HG03460 (cell line): ENCODE data around the gene SEC62.

Experiments
- ATAC-seq: cut with Tn5 transposase; IDR thresholded peaks from one replicate; pipeline ENCODE4 v1.9.1; 2021; ENCODE audit not compliant: unreplicated experiment

The SEC62 gene, protein sequence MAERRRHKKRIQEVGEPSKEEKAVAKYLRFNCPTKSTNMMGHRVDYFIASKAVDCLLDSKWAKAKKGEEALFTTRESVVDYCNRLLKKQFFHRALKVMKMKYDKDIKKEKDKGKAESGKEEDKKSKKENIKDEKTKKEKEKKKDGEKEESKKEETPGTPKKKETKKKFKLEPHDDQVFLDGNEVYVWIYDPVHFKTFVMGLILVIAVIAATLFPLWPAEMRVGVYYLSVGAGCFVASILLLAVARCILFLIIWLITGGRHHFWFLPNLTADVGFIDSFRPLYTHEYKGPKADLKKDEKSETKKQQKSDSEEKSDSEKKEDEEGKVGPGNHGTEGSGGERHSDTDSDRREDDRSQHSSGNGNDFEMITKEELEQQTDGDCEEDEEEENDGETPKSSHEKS

DNA sequence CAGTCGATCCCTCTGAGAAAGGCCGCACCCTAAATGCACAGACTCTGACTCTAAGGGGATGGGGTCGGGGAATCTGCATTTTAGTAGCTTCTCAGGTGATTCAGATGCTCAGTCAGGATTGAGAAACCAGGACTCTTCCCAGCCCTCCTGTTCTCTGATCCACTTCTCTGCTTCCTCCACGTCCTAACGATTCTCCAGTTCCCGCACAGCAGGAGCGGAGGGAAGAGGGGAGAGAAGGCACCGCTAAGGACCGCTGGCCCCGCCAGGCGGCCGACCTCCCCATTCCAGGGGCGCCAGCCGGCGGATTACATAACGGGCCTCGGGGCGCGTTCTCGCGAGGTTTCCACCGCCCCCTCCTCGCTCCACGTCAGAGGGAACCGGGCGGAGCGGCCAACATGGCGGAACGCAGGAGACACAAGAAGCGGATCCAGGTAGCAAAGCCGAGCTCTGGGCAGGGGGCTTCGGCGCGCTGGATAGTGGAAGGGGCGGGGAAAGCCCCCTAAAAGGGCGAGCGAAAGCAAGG, at the start of gene SEC62:
Gene SEC62 (plus strand): TSS at position 380 of the 523 bp plus-strand sequence. CDS start 16 bp downstream, at position 396.
- ATAC-seq = peak; percentile 92

DNA sequence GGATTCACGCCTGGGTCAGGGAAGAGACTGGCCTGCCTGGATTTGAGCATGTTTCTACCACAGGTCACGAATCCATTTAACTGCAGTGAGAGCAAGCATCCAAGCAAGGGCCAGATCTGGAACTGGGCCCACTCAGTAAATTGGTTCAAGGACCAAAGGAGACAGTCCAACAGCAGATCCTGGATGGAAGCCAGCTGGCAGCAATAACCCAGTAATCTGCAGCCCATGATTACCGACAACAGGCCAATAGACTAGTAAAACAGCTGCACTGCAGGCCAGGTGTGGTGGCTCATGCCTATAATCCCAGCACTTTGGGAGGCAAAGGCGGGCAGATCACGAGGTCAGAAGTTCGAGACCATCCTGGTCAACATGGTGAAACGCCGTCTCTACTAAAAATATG, 43.4 kb upstream of the SEC62 start:
- no peak for ATAC-seq

DNA sequence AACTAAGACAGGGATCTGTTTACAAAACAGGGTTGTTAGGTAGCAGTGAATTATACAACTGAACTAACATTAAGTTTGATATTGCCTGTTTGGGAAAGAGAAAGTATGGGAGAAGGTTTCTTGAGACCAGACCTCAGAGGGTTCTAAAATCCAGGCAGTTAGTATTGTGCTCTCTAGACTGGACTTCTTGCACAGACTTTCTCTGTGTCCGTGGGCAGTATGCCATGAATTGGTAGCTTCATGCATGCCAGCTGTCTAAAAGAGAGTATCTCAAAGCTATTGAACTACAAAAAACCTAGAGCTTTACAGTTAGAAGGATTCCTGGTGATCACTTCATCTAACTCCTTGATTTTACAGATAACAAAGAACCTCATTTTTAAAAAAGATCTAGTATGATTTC, 42.8 kb upstream of the SEC62 start:
- no peak for ATAC-seq

DNA sequence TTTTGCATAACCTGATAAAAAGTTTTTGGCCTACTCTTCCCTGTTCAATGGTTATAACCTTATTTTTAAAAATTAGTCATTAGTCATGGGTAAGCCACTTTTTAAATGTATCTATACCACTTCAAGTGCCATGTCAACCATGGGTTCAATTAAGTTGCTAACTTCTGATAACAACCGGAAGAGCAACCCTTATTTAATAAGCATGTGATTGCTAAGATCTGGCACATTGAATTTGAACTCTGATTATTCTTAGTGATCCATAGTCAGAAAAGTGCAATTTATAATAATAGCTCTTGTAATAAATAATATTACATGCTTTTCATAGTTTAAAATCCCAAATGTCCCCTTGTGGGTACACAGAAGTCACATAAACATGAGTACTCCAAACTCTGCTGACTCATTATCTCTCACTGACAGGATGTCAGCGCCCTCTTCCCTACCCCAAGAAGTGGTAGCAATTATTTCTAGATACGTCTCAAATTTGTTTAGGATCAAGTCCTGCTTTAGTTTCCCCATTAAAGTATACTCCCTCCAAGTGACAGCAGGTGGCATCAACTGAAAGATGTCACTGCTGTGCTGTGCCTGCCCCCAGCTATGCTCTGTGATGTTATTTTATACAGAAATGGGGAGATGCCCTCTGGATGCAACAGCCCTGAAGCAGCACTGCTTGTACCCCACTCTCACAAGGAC, 36.6 kb upstream of the SEC62 start:
- peak; percentile 25 for ATAC-seq

DNA sequence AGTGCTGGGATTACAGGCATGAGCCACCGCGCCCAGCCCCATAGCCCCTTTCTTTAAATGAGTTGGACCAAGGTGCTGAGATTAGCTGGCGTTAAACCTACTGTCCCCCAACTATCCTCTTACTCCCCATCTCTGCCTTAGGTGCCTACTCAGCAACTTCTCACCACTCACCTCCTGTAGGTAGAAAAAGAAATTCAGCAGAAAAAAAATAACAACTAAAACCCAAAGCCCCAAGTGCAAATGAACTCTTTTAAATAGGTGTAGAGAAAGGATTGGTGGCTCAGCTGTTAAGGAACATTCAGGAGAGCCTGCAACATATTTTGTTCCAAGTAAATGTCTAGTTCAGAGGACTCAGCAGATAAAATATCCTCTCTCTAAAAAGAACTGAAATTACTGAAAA, 35.8 kb upstream of the SEC62 start:
- ATAC-seq = no peak

DNA sequence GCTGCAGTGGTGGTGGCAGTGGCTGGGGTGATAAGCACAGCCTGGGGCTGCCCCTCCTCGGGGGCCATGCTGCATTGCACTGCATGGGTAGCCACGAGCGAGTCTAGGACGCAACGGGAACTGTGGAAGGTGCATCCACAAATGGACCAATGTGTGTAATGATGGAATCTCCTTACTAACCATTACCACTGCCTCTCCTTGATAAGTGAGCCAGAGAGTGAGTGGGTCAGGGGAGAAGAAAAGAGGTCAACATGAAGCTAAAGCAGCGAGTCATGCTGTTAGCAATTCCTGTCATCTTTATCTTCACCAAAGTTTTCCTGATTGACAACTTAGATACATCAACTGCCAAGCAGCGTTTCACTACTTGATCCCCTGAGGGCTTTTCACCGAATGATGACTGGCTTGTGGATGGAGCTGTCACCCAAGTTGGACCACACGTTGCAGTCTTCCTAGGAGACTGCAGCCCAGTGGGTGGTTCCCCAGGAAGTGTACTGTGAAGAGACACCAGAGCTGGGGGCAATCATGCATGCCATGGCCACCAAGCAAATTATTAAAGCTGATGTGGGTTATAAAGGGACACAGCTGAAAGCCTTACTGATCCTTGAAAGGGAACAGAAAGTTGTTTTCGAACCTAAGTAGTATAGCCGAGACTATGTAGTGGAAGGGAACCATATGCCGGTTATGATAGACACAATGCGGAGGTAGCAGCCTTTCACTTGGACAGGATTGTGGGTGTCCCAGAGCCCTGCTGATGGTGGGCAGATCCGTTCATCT, 34.7 kb upstream of the SEC62 start:
- peak; percentile 97 for ATAC-seq

DNA sequence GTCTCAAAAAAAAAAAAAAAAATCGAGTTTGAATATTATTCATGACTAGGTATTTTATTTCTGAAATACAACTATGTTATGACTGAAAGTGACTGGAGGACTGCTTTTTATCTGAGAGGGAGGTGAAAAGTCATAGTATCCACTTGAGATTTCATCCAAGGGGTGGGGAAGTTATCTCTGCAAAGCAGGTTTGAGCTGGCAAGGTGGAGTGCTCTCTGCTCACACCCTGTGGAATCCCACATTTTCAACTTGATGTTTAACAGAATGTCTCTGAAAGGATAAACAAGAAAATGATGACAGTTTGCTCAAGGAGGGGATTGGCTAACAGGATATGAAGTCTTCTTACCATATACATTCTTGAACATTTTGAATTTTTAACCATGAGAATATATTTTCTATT, 27.3 kb upstream of the SEC62 start:
- ATAC-seq = no peak

DNA sequence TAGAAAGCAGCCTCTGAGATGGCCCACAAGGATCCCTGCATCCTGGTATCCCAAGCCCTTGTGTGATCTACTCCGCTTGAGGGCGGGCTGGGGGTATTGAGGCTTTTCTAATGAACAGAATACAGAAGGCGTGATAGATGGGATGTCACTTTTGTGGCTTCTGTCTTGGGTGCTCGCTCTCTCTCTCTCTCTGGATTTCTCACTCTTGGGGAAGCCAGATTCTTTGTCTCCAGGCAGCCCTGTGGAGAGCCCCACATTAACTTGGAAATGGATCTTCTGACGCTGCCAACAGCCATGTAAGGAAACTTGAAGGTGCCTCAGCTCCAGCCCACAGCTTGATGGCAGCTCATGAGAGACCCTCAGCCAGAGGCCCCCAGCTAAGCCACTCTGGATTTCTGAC, 26.9 kb upstream of the SEC62 start:
- no peak for ATAC-seq

DNA sequence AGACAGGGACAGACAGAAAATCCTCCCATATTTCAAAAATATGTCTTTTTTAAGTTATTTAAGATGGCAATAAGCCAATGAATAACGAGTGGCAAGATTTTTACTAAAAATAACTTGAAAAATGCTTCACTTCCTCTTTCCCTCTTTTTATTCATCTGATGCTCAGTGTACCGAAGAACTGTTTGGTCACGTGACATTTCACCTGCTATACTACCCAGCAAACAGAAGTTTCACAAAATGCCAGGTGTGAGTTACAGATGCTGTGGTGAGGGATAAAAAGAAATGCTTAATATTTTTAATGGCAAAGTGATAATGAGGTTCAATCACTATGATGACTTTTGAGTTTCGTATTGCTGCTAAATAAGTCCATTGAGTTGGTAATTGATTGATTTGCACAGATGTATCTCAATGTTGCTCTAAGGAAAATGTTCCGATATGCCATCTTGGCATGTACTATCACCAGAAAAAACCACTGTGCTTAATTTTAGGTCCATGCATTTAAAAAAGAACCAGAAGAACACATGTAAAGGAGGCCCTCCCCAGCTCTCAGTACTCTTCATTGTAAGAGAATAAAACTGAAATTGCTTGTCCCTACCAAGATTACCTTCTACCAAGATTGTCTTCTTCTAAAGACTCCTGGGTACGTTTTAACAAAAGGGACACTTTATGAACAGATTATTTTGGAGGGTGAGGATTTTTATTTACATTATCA, 26.0 kb upstream of the SEC62 start:
- peak; percentile 64 for ATAC-seq

DNA sequence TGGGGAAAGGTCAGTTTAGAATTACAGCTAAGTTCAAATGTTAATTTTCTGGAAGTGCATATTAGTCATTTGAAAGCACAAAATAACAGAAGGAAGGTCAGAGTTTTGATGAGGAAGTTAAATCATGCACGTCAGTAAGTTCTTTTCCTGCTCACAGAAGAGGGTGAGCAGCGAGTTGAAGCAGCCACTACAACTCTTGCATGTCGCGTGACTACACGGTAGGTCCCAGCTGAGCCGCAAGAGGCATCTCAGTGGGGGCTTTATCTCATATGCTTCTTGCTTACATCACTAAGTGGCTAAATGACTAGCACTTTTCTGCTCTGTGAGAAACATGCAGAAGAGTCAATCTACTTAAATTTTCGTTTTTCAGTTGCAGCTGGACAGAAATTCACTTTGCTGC, 21.3 kb upstream of the SEC62 start:
- peak; percentile 89 for ATAC-seq

DNA sequence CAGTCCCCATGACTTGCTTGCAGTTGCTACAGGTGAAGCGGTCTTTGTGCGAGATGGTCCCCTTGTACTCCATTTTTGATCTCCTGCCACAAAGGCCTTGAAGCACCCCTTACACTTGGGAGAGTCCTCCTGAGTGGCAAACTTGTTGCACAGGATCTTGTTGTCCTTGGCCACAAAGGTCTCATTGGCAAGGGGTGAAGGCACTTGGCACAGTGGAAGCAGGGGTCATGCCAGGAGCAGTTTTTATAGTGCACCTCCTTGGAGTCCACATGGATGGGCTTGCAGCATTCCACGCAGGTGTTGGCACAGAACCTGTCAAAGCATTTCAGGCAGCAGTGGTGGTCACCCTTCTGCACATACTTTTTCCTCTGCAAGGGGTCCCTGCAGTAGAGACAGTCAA, 20.3 kb upstream of the SEC62 start:
- no peak for ATAC-seq

DNA sequence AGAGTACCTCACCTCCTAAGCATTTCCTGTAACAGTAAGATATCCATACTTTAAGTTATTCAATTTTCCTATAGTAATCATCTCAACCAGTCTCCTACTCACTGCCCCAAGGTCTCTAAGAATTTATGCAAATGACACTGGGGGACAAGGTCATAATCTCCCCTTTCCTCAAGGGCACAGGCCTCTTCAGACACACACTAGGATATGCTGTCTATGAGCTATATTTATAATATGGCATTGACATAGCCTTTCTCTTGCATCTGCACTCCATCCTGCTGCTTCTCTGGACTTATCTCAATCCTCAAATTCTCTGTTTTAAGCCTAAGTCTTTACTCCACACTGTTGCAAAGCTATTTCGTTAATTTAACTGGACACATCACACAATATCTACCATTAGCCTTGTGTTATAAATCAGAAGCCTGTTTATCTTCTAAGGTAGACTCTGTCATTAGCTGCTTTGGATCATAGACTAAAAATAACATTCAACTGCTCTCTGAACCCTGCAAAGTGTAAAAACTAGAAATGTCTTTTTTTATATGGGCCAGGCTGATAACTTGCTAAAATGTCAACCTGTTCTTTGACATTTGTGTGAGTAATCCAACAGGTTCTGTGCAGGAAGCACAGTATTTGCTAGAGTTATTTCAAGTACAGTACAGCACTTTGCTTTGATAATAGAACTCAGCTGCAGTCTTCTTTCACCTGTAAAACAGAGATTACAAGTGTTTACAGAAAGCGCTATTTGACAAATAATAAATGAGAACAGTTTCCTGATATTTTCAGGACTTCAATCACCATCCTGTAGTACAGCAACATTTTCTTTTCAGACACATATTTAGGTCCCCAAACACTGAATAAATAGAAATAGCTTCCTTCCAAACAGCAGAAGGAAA, 17.8 kb upstream of the SEC62 start:
- ATAC-seq = no peak

DNA sequence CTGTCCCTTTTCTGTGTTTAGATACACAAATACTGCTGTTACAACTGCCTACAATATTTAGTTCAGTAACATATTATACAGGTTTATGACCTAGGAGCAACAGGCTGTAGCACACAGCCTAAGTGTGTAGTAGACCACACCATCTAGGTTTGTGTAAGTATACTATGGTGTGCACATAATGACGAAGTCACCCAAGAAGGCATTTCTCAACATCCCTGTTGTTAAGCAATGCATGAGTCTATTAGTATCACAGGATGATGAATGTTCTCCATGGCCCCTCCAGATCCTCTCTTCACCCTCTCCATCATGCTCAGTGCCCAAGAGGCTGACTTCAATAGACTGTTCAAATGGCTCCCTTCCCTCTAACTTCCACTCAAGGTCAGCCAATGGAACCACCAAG, 14.6 kb upstream of the SEC62 start:
- no peak for ATAC-seq

DNA sequence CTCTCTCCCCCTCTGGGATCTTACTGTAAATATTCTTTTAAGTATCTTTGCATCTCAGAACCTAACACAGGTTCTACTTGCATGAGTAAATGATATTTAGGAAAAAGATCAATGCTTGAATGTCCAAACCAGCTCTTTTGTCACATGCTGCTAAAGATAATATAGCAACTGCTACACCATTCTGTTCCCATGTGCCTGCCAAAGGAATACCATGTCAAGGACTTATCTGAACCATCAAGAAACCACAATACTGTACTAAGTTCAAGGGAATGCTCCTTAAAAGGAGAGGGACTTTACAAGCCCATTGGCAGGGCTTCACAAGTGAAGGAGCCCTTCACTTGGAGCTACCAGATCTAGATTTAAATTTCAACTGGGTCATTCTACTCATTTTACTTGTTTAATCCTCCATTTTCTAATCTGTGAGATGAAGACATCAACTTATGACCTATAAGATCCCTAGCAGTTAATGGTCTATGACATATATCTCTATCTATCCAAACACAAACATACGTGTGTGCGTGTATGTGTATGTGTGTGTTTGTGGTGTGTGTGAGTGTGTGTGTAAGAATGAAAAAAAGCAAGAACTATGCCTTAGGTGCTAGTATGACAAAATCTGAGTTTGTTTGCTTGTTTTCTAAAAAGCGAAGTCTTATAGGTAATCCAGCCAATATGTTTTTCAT, 13.0 kb upstream of the SEC62 start:
- peak; percentile 12 for ATAC-seq

DNA sequence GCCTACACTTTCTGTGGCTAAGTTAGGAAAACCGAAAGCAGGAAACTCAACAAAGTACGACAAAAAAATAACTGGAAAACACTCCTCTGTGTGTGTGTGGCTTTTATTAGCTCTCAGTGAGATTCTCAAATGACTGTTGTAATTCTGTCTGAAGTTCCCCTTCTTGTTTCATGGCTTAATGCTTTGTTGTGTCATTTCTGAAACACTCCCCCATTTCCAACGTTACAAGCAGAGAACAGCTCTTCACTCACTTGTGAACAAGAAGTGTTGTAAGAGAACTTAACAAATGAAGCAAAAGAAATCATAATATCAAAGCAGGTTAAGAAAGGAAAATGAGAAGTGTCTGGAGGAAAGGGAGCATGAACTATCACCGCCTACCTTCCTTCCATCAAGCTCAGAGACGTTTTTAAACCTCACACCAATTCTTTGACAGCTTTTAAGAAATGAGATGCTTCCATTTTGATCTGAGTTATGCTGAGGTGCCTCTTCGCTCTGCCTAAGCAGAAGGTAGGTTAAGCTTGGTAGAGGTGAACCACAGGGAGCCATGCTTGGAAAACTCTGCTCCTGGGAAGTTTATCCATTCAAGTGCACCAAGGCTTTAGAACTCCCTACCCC, 12.4 kb upstream of the SEC62 start:
- ATAC-seq = peak; percentile 67

DNA sequence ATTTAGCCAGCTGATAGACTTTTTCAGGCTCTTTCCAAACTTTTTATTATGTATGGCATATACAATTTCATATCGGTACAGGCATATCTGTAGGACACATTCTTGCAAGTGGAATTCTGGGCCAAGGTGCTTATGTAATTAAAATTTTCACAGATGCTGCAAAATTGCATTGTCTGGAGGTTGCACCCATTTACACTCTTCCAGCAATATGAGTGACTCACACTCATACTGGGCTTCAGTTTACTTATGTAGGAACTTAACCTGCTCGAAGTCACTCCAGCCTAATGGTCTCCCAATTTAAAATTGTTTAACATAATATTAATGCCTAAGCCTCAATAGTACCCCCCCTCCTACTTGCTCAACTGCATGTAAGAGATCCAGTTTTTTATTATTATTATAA, 11.2 kb upstream of the SEC62 start:
- ATAC-seq = no peak

DNA sequence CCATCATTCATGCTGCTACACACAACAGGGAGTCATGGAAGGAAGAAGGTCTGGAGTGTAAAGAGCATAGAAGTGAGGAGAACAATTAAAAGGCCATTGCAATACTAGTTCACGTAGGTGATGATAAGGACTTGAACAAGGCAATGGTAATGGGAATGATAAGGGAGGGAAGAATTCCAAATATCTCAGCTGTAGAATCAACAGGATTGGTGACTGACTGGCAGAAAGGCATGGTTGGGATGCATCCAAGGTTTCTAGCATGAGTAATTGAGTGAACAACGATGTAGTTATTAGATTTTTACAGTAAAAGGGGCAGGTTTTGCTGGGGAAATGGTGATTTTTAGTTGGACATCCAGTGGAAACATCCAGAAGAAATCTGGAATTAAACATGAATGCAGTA, 2.4 kb upstream of the SEC62 start:
- no peak for ATAC-seq

DNA sequence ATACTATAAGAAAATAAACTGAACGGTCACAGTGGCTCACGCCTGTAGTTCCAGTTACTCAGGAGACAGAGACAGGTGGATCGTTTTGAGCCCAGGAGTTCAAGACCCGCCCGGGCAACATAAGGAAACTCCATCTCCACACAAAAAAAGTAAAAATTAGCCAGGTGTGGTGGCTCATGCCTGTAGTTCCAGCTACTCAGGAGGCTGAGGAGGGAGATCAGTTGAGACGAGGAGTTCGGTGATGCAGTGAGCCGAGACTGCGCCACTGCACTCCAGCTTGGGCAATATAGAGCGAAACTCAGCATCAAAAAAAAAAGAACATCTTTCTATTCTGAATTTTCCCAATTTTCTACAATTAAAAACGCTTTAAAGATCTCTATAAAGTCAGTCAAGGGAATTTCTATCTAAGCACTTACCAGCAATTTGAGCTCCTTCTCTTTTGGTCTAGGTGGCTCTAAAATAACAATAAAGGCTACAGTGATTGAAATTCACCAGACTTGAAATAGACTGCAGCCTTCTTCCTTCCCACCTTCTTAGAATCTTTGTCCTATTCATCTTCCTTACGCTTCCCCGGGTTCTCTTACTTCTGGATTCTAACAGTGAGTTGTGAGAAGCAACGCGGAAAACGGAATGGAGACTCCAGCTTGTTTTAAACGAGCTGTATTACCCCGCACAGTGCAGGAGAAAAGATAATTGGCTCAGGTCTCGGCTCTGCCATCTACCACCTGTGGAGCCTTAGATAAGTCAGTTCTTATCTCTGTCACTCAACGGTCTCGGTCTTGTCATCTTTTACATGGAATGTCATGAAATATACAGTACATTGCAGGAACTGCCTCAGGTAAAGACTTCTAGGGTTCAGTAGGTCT, 812 bp upstream of the SEC62 start:
- peak; percentile 18 for ATAC-seq
